ENCODE data around the gene TNFSF15. TPM values are rescaled to one million over a fixed set of nuclear protein-coding genes. Genes with fewer than 3 reads are reported as not detected.

Gene TNFSF15
- total RNA-seq, 1 donor: under 0.01 TPM

- Histone ChIP-seq H3K27ac (ENCODE audit: low read depth, low read length) (no peak overlapping the region), H3K27me3 (ENCODE audit: insufficient read depth, low read length) (peaks cover 27% of the 10 kb centered on the region), H3K4me1 (ENCODE audit: insufficient read depth, low read length) (peaks cover 9% of the 10 kb centered on the region), H3K4me3 (ENCODE audit: insufficient read depth, low read length) (no peak overlapping the region), H3K79me2 (ENCODE audit: insufficient read depth, low read length) (no peaks in the 10 kb centered on the region), H4K20me1 (ENCODE audit: insufficient read depth, low read length) (no peaks in the 10 kb centered on the region), H3K4me2 (ENCODE audit: insufficient read depth, low read length) (no peak overlapping the region), H3K9me3 (ENCODE audit: low read depth, low read length) (no peaks in the 10 kb centered on the region), H2AFZ (ENCODE audit: low read length) (no peak overlapping the region), H3K36me3 (ENCODE audit: insufficient read depth, low read length) (no peaks in the 10 kb centered on the region)
- peak; percentile 83 for DNase-seq (ENCODE audit: insufficient read length, low spot score, missing footprints)
- TF ChIP-seq CTCF (IDR thresholded peaks at IDR 0.05; ENCODE audit: extremely low read depth, low read depth, low read length): no peak
Measured at GRCh38 chr9:114769624-114770023, 36.2 kb downstream of the TNFSF15 start.

DNA sequence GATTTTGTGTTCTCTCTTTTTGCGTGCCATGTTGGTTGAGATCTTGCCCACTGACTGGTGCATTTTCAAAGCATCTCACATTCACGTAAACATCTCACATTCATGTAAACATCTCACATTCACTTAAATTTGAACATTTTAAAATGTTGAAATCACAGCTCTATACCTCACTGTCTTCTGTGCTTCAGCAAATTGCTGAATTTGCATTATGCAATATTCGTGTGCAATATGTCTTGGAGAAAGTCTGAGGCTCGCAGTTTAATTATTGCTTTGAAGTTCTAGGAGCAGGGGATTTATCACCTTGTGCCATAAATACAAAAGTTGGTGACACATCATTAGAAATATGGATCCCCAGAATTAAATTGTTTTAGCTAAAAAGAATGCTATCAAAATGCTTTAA lies 42.6 kb downstream of the TNFSF15 start:
- Histone ChIP-seq H3K4me3 (ENCODE audit: insufficient read depth, low read length) (no peak overlapping the region), H3K36me3 (ENCODE audit: insufficient read depth, low read length) (no peaks in the 10 kb centered on the region), H3K27ac (ENCODE audit: low read depth, low read length) (no peak overlapping the region), H3K27me3 (ENCODE audit: insufficient read depth, low read length) (peaks cover 46% of the 10 kb centered on the region), H3K79me2 (ENCODE audit: insufficient read depth, low read length) (no peaks in the 10 kb centered on the region), H4K20me1 (ENCODE audit: insufficient read depth, low read length) (no peaks in the 10 kb centered on the region), H2AFZ (ENCODE audit: low read length) (no peak overlapping the region), H3K4me1 (ENCODE audit: insufficient read depth, low read length) (no peaks in the 10 kb centered on the region), H3K9me3 (ENCODE audit: low read depth, low read length) (no peaks in the 10 kb centered on the region), H3K4me2 (ENCODE audit: insufficient read depth, low read length) (no peak overlapping the region)
- DNase-seq (ENCODE audit: insufficient read length, low spot score, missing footprints): no peak
- no peak for TF ChIP-seq CTCF (IDR thresholded peaks at IDR 0.05; ENCODE audit: extremely low read depth, low read depth, low read length)

GRCh38 chr9:114761523-114761922 lies 44.3 kb downstream of the TNFSF15 start:
- Histone ChIP-seq H4K20me1 (ENCODE audit: insufficient read depth, low read length) (no peaks in the 10 kb centered on the region), H3K27ac (ENCODE audit: low read depth, low read length) (no peak overlapping the region), H3K36me3 (ENCODE audit: insufficient read depth, low read length) (no peaks in the 10 kb centered on the region), H3K27me3 (ENCODE audit: insufficient read depth, low read length) (peaks cover 36% of the 10 kb centered on the region), H3K4me3 (ENCODE audit: insufficient read depth, low read length) (no peak overlapping the region), H3K9me3 (ENCODE audit: low read depth, low read length) (no peaks in the 10 kb centered on the region), H3K4me1 (ENCODE audit: insufficient read depth, low read length) (peaks cover 3% of the 10 kb centered on the region), H2AFZ (ENCODE audit: low read length) (no peak overlapping the region), H3K79me2 (ENCODE audit: insufficient read depth, low read length) (no peaks in the 10 kb centered on the region), H3K4me2 (ENCODE audit: insufficient read depth, low read length) (no peak overlapping the region)
- no peak for DNase-seq (ENCODE audit: insufficient read length, low spot score, missing footprints)
- TF ChIP-seq CTCF (IDR thresholded peaks at IDR 0.05; ENCODE audit: extremely low read depth, low read depth, low read length): no peak

DNA sequence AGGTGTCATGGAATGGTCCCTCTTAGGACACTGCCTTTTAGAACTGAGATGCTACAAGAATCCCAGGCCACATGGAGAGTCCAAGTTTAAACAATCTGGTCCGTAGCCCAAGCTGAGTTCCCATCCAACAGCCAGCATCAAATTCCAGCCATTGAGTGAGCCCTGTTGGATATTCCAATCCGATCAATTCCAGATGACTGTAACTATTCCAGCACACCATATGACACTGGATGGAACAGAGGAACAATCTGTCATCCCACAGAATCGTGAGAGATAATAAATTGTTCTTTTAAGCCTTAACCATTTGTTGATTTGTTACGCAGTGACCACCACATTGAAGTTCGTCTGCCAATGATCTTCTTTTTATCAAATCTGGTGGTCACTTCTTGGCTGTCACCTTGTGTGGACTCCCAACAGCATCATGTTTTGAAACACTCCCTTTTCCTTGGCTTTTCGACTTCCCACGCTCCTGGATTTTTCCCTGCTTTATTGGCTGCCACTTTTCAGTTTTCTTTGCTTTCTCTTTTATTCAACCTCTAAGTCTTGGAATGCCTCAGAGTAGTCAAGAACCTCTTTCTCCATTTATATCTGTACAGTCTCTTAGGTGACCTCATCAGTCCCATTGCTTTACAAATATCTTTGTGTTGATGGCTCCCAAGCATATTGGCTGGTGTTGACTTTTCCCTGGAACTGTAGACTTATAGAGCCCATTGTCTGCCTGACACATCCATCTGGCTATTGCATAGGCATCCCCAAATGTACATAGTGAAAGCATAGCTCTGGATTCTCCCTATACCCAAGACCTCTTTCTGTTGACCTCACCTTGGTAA lies 46.1 kb downstream of the TNFSF15 start:
- DNase-seq (ENCODE audit: insufficient read length, low spot score, missing footprints): no peak
- H2AFZ ChIP-seq (ENCODE audit: low read length): no peak overlapping the region
- peaks cover 37% of the 10 kb centered on the region for H3K27me3 ChIP-seq (ENCODE audit: insufficient read depth, low read length)
- no peak overlapping the region for H3K27ac ChIP-seq (ENCODE audit: low read depth, low read length)
- H4K20me1 ChIP-seq (ENCODE audit: insufficient read depth, low read length): no peaks in the 10 kb centered on the region
- no peaks in the 10 kb centered on the region for H3K36me3 ChIP-seq (ENCODE audit: insufficient read depth, low read length)
- H3K79me2 ChIP-seq (ENCODE audit: insufficient read depth, low read length): no peaks in the 10 kb centered on the region
- no peak overlapping the region for H3K4me3 ChIP-seq (ENCODE audit: insufficient read depth, low read length)
- H3K4me2 ChIP-seq (ENCODE audit: insufficient read depth, low read length): no peak overlapping the region
- no peaks in the 10 kb centered on the region for H3K9me3 ChIP-seq (ENCODE audit: low read depth, low read length)
- no peak for TF ChIP-seq CTCF (IDR thresholded peaks at IDR 0.05; ENCODE audit: extremely low read depth, low read depth, low read length)
- H3K4me1 ChIP-seq (ENCODE audit: insufficient read depth, low read length): peaks cover 3% of the 10 kb centered on the region

Measured in osteoblast (primary cell).